Natural killer cell (primary cell): Measurements from ENCODE around the gene RHOBTB1. TPM values are rescaled to one million over a fixed set of nuclear protein-coding genes. Genes with fewer than 3 reads are reported as not detected.

Experiments
- ATAC-seq, 3 donors: fragments of 150-1000 bp in 2 of 3; fragments of 200-7000 bp in 1 of 3; cut with Tn5 transposase; 1 replicate in 1 of 3; 2 replicates in 2 of 3; pipeline ENCODE4 v1.10.0; 2021; ENCODE audit warnings: mild to moderate bottlenecking in 2 of 3, moderate library complexity in 2 of 3
- DNase-seq, 2 donors: peaks; one replicate each; pipeline versions ENCODE4 v3.0.0 to v3.0.0-alpha.2; 2013 to 2021; ENCODE audit warnings: mixed read lengths in 1 of 2
- H3K27ac ChIP-seq: one replicate; pipeline ENCODE4 v1.5.1; 2013; ENCODE audit warnings: mild to moderate bottlenecking, low read length
- H3K27me3 ChIP-seq: one replicate; pipeline ENCODE4 v1.6.1; 2013; ENCODE audit warnings: low read length; ENCODE audit not compliant: control insufficient read depth, insufficient read depth
- H3K36me3 ChIP-seq: one replicate; pipeline ENCODE4 v1.6.1; 2013; ENCODE audit warnings: low read length; ENCODE audit not compliant: control insufficient read depth, insufficient read depth
- H3K4me1 ChIP-seq: one replicate; pipeline ENCODE4 v1.6.1; 2013; ENCODE audit warnings: low read length; ENCODE audit not compliant: control insufficient read depth, insufficient read depth
- H3K4me3 ChIP-seq: one replicate; pipeline ENCODE4 v1.5.1; 2013; ENCODE audit warnings: low read length
- H3K9me3 ChIP-seq: one replicate; pipeline ENCODE4 v1.6.1; 2013; ENCODE audit warnings: low read length; ENCODE audit not compliant: control insufficient read depth, insufficient read depth
- H3K27ac Mint-ChIP-seq, 2 donors: one replicate each; pipeline ENCODE4 v1.8.0; 2022; ENCODE audit warnings: mild to moderate bottlenecking in 2 of 2, mixed read lengths in 2 of 2, moderate library complexity in 1 of 2
- H3K27me3 Mint-ChIP-seq, 2 donors: one replicate each; pipeline ENCODE4 v1.8.0; 2022; ENCODE audit warnings: low read depth in 2 of 2, mixed read lengths in 2 of 2
- H3K36me3 Mint-ChIP-seq: one replicate; pipeline ENCODE4 v1.8.0; 2022; ENCODE audit warnings: mixed read lengths
- H3K4me1 Mint-ChIP-seq, 2 donors: one replicate each; pipeline ENCODE4 v1.8.0; 2022; ENCODE audit warnings: mixed read lengths in 2 of 2
- H3K4me3 Mint-ChIP-seq: one replicate; pipeline ENCODE4 v1.8.0; 2022; ENCODE audit warnings: mild to moderate bottlenecking, moderate library complexity, mixed read lengths
- H3K9me3 Mint-ChIP-seq, 2 donors: one replicate each; pipeline ENCODE4 v1.8.0; 2022; ENCODE audit warnings: mixed read lengths in 2 of 2
- CTCF ChIP-seq: fragments of 200-600 bp; IDR thresholded peaks from one replicate; pipeline ENCODE4 v1.8.0; 2022; ENCODE audit warnings: antibody characterized with exemption
- WGBS: methylation state at CpG from one replicate; pipeline ENCODE4 v1.1.7; 2013; ENCODE audit warnings: missing lambda C conversion rate; ENCODE audit not compliant: insufficient coverage; 5-methylcytosine and 5-hydroxymethylcytosine counted together
- intact Hi-C: fragments of 100-400 bp; cut with micrococcal nuclease; formaldehyde crosslinking; loops from one replicate; pipeline ENCODE4 v1.14.2; 2022
- total RNA-seq, 4 donors: library from RNA; stranded (reverse); fragments of 120-200 nt in 1 of 4; gene quantifications; one replicate each; pipeline versions ENCODE4 v1.2.3 to v1.2.4, GENCODE V29; 2013 to 2022

Gene RHOBTB1
- total RNA-seq, 3 donors from 2014 or later (not counting 1 experiment from before 2014, with no cell fraction given): 0.97 to 1.9 (median 1.1) TPM

- H3K4me3 ChIP-seq: no peak overlapping the region
- WGBS: 39% methylated on average over 6 of the region's 6 CpGs
- Mint-ChIP-seq H3K9me3 (no peaks in the 10 kb centered on the region), H3K4me3 (no peak overlapping the region), H3K4me1 (peaks cover 12 to 22% of the 10 kb centered on the region in 2 donors), H3K27me3 (no peaks in the 10 kb centered on the region), H3K36me3 (no peaks in the 10 kb centered on the region), H3K27ac (no peak overlapping the region)
- TF ChIP-seq CTCF: no peak
- no peaks in the 10 kb centered on the region for H3K9me3 ChIP-seq
- intact Hi-C loops: no loop called here
- peak in 2 of 3 donors; percentile 34 to 57 for ATAC-seq
- H3K36me3 ChIP-seq: no peaks in the 10 kb centered on the region
- DNase-seq: no peak
- no peak overlapping the region for H3K27ac ChIP-seq
- no peaks in the 10 kb centered on the region for H3K4me1 ChIP-seq
- no peaks in the 10 kb centered on the region for H3K27me3 ChIP-seq
Measured at GRCh38 chr10:60820093-60820754, 123.8 kb downstream of the RHOBTB1 start.

Other genes with a start within 250 kb of the RHOBTB1 start
- 1 to 10 TPM; 1.1 to 2.4 (median 1.9) TPM for gene CDK1, start 165.7 kb downstream of the RHOBTB1 start, total RNA-seq